Measurements from ENCODE around the gene AGTRAP.
A peak's percentile ranks its signal among the peaks of the same experiment; 100 is the strongest.

The AGTRAP gene

GRCh38 chr1:11795238-11795890 is 59.4 kb downstream of the AGTRAP start:
- Histone ChIP-seq H3K36me3 (ENCODE audit: control insufficient read depth in 1 of 2, insufficient read depth in 2 of 2, low read length in 2 of 2) (peaks cover 31 to 44% of the 10 kb centered on the region in 2 experiments), H3K18ac (ENCODE audit: low read length) (no peak overlapping the region), H3K14ac (ENCODE audit: low read length) (no peak overlapping the region), H3K79me1 (ENCODE audit: low read length) (no peaks in the 10 kb centered on the region), H3K4ac (ENCODE audit: low read depth, low read length) (no peak overlapping the region), H3K4me2 (ENCODE audit: low read length) (no peak overlapping the region), H2AK5ac (ENCODE audit: low read length) (no peak overlapping the region), H3K4me3 (ENCODE audit: low read depth, low read length) (no peak overlapping the region), H2AFZ (ENCODE audit: insufficient read depth, low read length, poor library complexity) (no peak overlapping the region), H3K79me2 (ENCODE audit: control insufficient read depth, insufficient read depth, low read length, poor library complexity) (no peaks in the 10 kb centered on the region), H4K8ac (ENCODE audit: low read depth, low read length) (no peak overlapping the region), H3K9ac (ENCODE audit: low read length) (no peak overlapping the region), H3K4me1 (ENCODE audit: control insufficient read depth in 1 of 2, insufficient read depth in 2 of 2, low read length in 2 of 2) (peaks cover 11 to 16% of the 10 kb centered on the region in 2 experiments), H3K27me3 (ENCODE audit: insufficient read depth, low read length) (no peaks in the 10 kb centered on the region), H3K23ac (ENCODE audit: low read length) (no peak overlapping the region), H2BK120ac (ENCODE audit: insufficient read depth, low read length, poor library complexity) (no peak overlapping the region), H3K9me3 (ENCODE audit: insufficient read depth, low read depth, low read length) (peaks cover 4% of the 10 kb centered on the region), H3K27ac (ENCODE audit: low read depth, low read length) (no peak overlapping the region), H4K91ac (ENCODE audit: low read depth, low read length) (no peak overlapping the region), H2BK5ac (ENCODE audit: low read depth, low read length, poor library complexity) (no peak overlapping the region), H4K12ac (ENCODE audit: low read depth, low read length) (no peak overlapping the region), H2BK12ac (ENCODE audit: low read length) (no peak overlapping the region)
- no peak for DNase-seq
- WGBS (ENCODE audit: extremely low coverage, insufficient coverage, insufficient read length): no CpG with 5 or more reads among the region's 14 CpGs

DNA sequence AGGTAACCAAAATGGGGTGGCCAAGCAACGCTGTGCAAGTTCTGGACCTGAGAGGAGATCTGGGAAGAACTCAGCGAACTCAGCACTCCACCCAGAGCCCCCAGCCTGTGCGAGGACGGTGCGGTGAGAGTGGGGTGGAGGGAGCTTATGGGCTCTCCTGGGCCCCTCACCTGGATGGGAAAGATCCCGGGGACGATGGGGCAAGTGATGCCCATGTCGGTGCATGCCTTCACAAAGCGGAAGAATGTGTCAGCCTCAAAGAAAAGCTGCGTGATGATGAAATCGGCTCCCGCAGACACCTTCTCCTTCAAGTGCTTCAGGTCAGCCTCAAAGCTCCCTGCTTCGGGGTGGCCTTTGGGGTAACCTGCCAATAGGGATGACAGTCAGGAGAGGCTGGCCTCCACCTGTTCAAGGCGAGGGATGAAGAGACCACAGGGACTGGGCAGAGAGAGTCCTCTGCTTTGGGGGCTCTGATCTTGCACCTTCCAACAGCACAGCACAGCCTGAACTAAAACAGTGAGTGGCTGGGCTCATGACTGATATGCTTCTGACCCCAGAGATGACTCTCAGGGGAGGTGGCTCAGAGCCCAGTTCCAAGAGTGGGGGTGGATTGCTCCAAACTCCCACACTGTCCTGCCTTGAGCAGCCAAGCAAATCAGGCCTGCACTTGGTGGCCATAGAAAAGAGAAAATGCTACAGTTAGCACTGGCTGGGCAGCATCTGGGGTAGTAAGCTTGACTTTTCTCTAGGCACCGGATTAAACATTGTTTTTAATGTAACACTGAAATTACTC is 60.3 kb downstream of the AGTRAP start:
- Histone ChIP-seq H3K27me3 (ENCODE audit: insufficient read depth, low read length) (no peaks in the 10 kb centered on the region), H4K91ac (ENCODE audit: low read depth, low read length) (no peak overlapping the region), H2BK5ac (ENCODE audit: low read depth, low read length, poor library complexity) (no peak overlapping the region), H3K27ac (ENCODE audit: low read depth, low read length) (no peak overlapping the region), H2AK5ac (ENCODE audit: low read length) (no peak overlapping the region), H3K79me2 (ENCODE audit: control insufficient read depth, insufficient read depth, low read length, poor library complexity) (no peaks in the 10 kb centered on the region), H4K8ac (ENCODE audit: low read depth, low read length) (no peak overlapping the region), H2BK120ac (ENCODE audit: insufficient read depth, low read length, poor library complexity) (no peak overlapping the region), H2BK12ac (ENCODE audit: low read length) (no peak overlapping the region), H3K14ac (ENCODE audit: low read length) (no peak overlapping the region), H3K9ac (ENCODE audit: low read length) (no peak overlapping the region), H3K18ac (ENCODE audit: low read length) (no peak overlapping the region), H3K9me3 (ENCODE audit: insufficient read depth, low read depth, low read length) (peaks cover 4% of the 10 kb centered on the region), H3K79me1 (ENCODE audit: low read length) (no peaks in the 10 kb centered on the region), H3K4ac (ENCODE audit: low read depth, low read length) (no peak overlapping the region), H3K23ac (ENCODE audit: low read length) (no peak overlapping the region), H4K12ac (ENCODE audit: low read depth, low read length) (no peak overlapping the region), H3K4me3 (ENCODE audit: low read depth, low read length) (no peak overlapping the region), H3K36me3 (ENCODE audit: control insufficient read depth in 1 of 2, insufficient read depth in 2 of 2, low read length in 2 of 2) (peaks cover 33 to 46% of the 10 kb centered on the region in 2 experiments), H3K4me1 (ENCODE audit: control insufficient read depth in 1 of 2, insufficient read depth in 2 of 2, low read length in 2 of 2) (peaks cover 11 to 20% of the 10 kb centered on the region in 2 experiments), H3K4me2 (ENCODE audit: low read length) (no peak overlapping the region), H2AFZ (ENCODE audit: insufficient read depth, low read length, poor library complexity) (no peak overlapping the region)
- DNase-seq: no peak
- WGBS (ENCODE audit: extremely low coverage, insufficient coverage, insufficient read length): no CpG with 5 or more reads among the region's 15 CpGs

DNA sequence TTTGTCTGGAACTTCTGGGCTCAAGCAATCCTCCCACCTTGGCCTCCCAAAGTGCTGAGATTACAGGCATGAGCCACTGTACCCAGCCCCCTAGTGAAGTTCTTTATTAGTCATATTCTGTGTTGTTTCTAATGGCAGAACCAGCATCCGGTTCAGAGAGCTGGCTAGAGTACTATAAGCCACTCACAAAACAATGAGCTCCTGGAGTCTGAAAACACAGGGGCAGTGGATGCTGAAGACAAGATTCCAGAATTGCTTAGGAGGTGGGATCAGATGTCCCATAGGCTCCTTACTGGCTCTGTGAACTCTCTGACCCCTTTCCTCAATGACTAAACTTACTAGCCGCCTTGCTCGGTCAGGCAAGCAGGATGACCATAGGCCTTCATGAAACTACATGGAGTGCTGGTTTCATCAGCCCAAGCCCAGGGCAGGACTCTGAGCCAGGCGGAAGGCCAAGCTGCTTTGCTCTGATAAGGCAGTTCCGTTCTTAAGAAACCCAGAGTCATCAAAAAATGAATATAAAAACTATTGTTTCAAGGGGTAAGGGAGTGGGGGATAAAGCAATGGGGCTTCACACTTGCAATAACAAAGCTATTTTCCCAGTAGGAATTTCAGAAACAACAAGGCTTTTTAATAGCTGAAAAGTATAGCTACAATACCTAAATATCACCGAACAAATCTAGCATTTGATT is 61.7 kb downstream of the AGTRAP start:
- H4K91ac ChIP-seq (ENCODE audit: low read depth, low read length): no peak overlapping the region
- H2AFZ ChIP-seq (ENCODE audit: insufficient read depth, low read length, poor library complexity): no peak overlapping the region
- peaks cover 6 to 10% of the 10 kb centered on the region in 2 experiments for H3K4me1 ChIP-seq (ENCODE audit: control insufficient read depth in 1 of 2, insufficient read depth in 2 of 2, low read length in 2 of 2)
- H2BK5ac ChIP-seq (ENCODE audit: low read depth, low read length, poor library complexity): no peak overlapping the region
- H3K9me3 ChIP-seq (ENCODE audit: insufficient read depth, low read depth, low read length): peaks cover 2% of the 10 kb centered on the region
- H3K27ac ChIP-seq (ENCODE audit: low read depth, low read length): no peak overlapping the region
- H4K12ac ChIP-seq (ENCODE audit: low read depth, low read length): no peak overlapping the region
- no peaks in the 10 kb centered on the region for H3K79me1 ChIP-seq (ENCODE audit: low read length)
- H3K18ac ChIP-seq (ENCODE audit: low read length): no peak overlapping the region
- no peaks in the 10 kb centered on the region for H3K79me2 ChIP-seq (ENCODE audit: control insufficient read depth, insufficient read depth, low read length, poor library complexity)
- no peak overlapping the region for H2BK120ac ChIP-seq (ENCODE audit: insufficient read depth, low read length, poor library complexity)
- peak in 1 of 2 donors; percentile 13 for DNase-seq
- no peak overlapping the region for H4K8ac ChIP-seq (ENCODE audit: low read depth, low read length)
- H2AK5ac ChIP-seq (ENCODE audit: low read length): no peak overlapping the region
- H3K23ac ChIP-seq (ENCODE audit: low read length): no peak overlapping the region
- H3K14ac ChIP-seq (ENCODE audit: low read length): no peak overlapping the region
- H3K4me2 ChIP-seq (ENCODE audit: low read length): no peak overlapping the region
- no peaks in the 10 kb centered on the region for H3K27me3 ChIP-seq (ENCODE audit: insufficient read depth, low read length)
- no peak overlapping the region for H3K4me3 ChIP-seq (ENCODE audit: low read depth, low read length)
- H3K9ac ChIP-seq (ENCODE audit: low read length): no peak overlapping the region
- WGBS (ENCODE audit: extremely low coverage, insufficient coverage, insufficient read length): no CpG with 5 or more reads among the region's 6 CpGs
- peaks cover 29 to 45% of the 10 kb centered on the region in 2 experiments for H3K36me3 ChIP-seq (ENCODE audit: control insufficient read depth in 1 of 2, insufficient read depth in 2 of 2, low read length in 2 of 2)
- no peak overlapping the region for H3K4ac ChIP-seq (ENCODE audit: low read depth, low read length)
- H2BK12ac ChIP-seq (ENCODE audit: low read length): no peak overlapping the region

GRCh38 chr1:11799099-11799498 is 63.2 kb downstream of the AGTRAP start:
- H2AK5ac ChIP-seq (ENCODE audit: low read length): no peak overlapping the region
- peaks cover 9% of the 10 kb centered on the region for H3K79me1 ChIP-seq (ENCODE audit: low read length)
- no peaks in the 10 kb centered on the region for H3K79me2 ChIP-seq (ENCODE audit: control insufficient read depth, insufficient read depth, low read length, poor library complexity)
- no CpG with 5 or more reads among the region's 5 CpGs for WGBS (ENCODE audit: extremely low coverage, insufficient coverage, insufficient read length)
- H3K23ac ChIP-seq (ENCODE audit: low read length): no peak overlapping the region
- no peak overlapping the region for H3K9ac ChIP-seq (ENCODE audit: low read length)
- H3K36me3 ChIP-seq (ENCODE audit: control insufficient read depth in 1 of 2, insufficient read depth in 2 of 2, low read length in 2 of 2): peaks cover 25 to 41% of the 10 kb centered on the region in 2 experiments
- H3K18ac ChIP-seq (ENCODE audit: low read length): no peak overlapping the region
- H3K4me3 ChIP-seq (ENCODE audit: low read depth, low read length): no peak overlapping the region
- H4K91ac ChIP-seq (ENCODE audit: low read depth, low read length): no peak overlapping the region
- H3K4ac ChIP-seq (ENCODE audit: low read depth, low read length): no peak overlapping the region
- H3K14ac ChIP-seq (ENCODE audit: low read length): no peak overlapping the region
- no peak overlapping the region for H2BK5ac ChIP-seq (ENCODE audit: low read depth, low read length, poor library complexity)
- H3K27ac ChIP-seq (ENCODE audit: low read depth, low read length): no peak overlapping the region
- no peak overlapping the region for H2BK12ac ChIP-seq (ENCODE audit: low read length)
- no peak overlapping the region for H2BK120ac ChIP-seq (ENCODE audit: insufficient read depth, low read length, poor library complexity)
- no peak for DNase-seq
- H3K9me3 ChIP-seq (ENCODE audit: insufficient read depth, low read depth, low read length): peaks cover 3% of the 10 kb centered on the region
- no peak overlapping the region for H4K8ac ChIP-seq (ENCODE audit: low read depth, low read length)
- no peak overlapping the region for H3K4me2 ChIP-seq (ENCODE audit: low read length)
- no peak overlapping the region for H4K12ac ChIP-seq (ENCODE audit: low read depth, low read length)
- H3K4me1 ChIP-seq (ENCODE audit: control insufficient read depth in 1 of 2, insufficient read depth in 2 of 2, low read length in 2 of 2): peaks cover 15 to 19% of the 10 kb centered on the region in 2 experiments
- no peak overlapping the region for H2AFZ ChIP-seq (ENCODE audit: insufficient read depth, low read length, poor library complexity)
- no peaks in the 10 kb centered on the region for H3K27me3 ChIP-seq (ENCODE audit: insufficient read depth, low read length)
